ENCODE measurements around the gene PRSS48.

- TF ChIP-seq POLR2A (IDR thresholded peaks at IDR 0.05; ENCODE audit: borderline replicate concordance, extremely low read depth, insufficient read depth, insufficient read length), result no peak
- no peak for TF ChIP-seq CTCF (IDR thresholded peaks at IDR 0.05 in 2 of 3, conservative IDR thresholded peaks at IDR 0.05 in 1 of 3; ENCODE audit: borderline replicate concordance in 1 of 3, insufficient read depth in 1 of 3, low read depth in 2 of 3, low read length in 2 of 3)
- TF ChIP-seq RAD21 (IDR thresholded peaks at IDR 0.05; ENCODE audit: low read depth), result no peak
These were observed 47.8 kb downstream of the PRSS48 start for GRCh38 chr4:151324752-151325110.
